Brain microvascular endothelial cell (primary cell): ENCODE measurements around the gene LRRC74A.

Experiments used
- DNase-seq: peaks from one replicate; pipeline ENCODE4 v3.0.0-alpha.2; 2020
- H3K27ac ChIP-seq: fragments of 250-450 bp; sonication (Bioruptor Pico); 2 replicates; pipeline ENCODE4 v1.5.1; 2020; ENCODE audit warnings: mild to moderate bottlenecking, moderate library complexity
- H3K27me3 ChIP-seq: fragments of 250-450 bp; sonication (Bioruptor Pico); replicated peaks from 2 replicates; pipeline ENCODE4 v1.5.1; 2020; ENCODE audit warnings: mild to moderate bottlenecking
- H3K36me3 ChIP-seq: fragments of 250-450 bp; sonication (Bioruptor Pico); replicated peaks from 2 replicates; pipeline ENCODE4 v1.5.1; 2020; ENCODE audit warnings: mild to moderate bottlenecking
- H3K4me3 ChIP-seq: 2 replicates; pipeline ENCODE4 v1.5.1; 2011; ENCODE audit warnings: low read depth, mild to moderate bottlenecking, control low read depth, low read length, moderate library complexity
- in situ Hi-C: cut with HindIII; loops from 2 replicates; pipeline ENCODE4 v1.10.0; 2017; ENCODE audit warnings: low sequenced_read_pairs, low pct_ligation_motif_present
- TF ChIP-seq, protein P1 (sequence below): IDR thresholded peaks from 2 replicates; pipeline ENCODE4 v1.5.1; 2011; ENCODE audit warnings: low read depth, mild to moderate bottlenecking, moderate library complexity, low read length, control low read depth, inconsistent platforms; ENCODE audit errors: missing control alignments

The LRRC74A gene

GRCh38 chr14:76793956-76794355 is 32.3 kb upstream of the LRRC74A start:
- H3K27ac ChIP-seq, result no peak overlapping the region
- in situ Hi-C loops, result no loop called here
- TF ChIP-seq, protein P1, sequence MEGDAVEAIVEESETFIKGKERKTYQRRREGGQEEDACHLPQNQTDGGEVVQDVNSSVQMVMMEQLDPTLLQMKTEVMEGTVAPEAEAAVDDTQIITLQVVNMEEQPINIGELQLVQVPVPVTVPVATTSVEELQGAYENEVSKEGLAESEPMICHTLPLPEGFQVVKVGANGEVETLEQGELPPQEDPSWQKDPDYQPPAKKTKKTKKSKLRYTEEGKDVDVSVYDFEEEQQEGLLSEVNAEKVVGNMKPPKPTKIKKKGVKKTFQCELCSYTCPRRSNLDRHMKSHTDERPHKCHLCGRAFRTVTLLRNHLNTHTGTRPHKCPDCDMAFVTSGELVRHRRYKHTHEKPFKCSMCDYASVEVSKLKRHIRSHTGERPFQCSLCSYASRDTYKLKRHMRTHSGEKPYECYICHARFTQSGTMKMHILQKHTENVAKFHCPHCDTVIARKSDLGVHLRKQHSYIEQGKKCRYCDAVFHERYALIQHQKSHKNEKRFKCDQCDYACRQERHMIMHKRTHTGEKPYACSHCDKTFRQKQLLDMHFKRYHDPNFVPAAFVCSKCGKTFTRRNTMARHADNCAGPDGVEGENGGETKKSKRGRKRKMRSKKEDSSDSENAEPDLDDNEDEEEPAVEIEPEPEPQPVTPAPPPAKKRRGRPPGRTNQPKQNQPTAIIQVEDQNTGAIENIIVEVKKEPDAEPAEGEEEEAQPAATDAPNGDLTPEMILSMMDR, result no peak
- H3K4me3 ChIP-seq, result no peak overlapping the region
- DNase-seq, result no peak
- H3K36me3 ChIP-seq, result peaks cover 10% of the 10 kb centered on the region
- no peaks in the 10 kb centered on the region for H3K27me3 ChIP-seq

DNA sequence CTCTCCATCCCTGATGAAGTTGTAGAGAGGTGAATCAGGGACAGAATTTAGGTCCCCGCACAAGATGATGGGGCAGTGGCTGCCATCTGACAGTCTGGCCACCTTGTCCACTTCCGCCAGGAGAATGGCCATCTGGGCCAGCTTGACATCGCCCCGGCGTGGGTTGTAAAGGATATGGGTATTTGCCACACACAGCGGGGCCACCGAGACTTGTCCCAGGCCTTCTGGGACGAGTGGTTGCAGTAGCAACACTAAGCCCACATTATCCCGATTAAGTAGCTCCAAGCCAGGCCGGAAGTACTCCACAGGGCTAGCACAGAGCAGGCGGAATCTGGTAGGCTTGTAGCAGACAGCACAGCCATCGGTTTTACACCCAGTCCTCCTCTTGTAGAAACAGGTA is 19.8 kb upstream of the LRRC74A start:
- Histone ChIP-seq H3K36me3 (peaks cover 21% of the 10 kb centered on the region), H3K4me3 (no peak overlapping the region), H3K27me3 (no peaks in the 10 kb centered on the region), H3K27ac (no peak overlapping the region)
- in situ Hi-C loops, result no loop called here
- no peak for DNase-seq
- TF ChIP-seq, protein P1, result no peak

- H3K4me3 ChIP-seq, result no peak overlapping the region
- TF ChIP-seq, protein P1, result no peak
- no peak for DNase-seq
- H3K27ac ChIP-seq, result no peak overlapping the region
- H3K36me3 ChIP-seq, result peaks cover 15% of the 10 kb centered on the region
- in situ Hi-C loops, result no loop called here
- H3K27me3 ChIP-seq, result no peaks in the 10 kb centered on the region
Observed at GRCh38 chr14:76808011-76808410, 18.2 kb upstream of the LRRC74A start.

DNA sequence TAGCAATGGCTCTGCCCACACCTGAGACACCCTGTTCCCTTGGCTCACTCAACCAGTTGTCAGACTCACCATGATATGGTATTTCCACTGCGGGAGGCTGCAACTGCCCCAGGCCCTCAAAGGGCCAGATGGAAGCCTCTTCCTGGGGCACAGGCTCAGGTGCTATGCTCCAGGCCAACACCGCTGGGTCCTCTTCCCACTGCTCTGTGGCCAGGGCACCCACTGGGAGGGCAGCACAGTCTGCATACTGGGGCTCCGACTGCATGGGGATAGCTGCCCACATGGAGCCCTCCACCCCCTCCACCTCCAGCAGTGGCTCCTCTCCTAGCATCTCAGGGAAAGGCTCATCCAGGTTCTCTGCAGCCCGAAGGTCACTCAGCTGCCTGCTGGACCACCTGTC is 17.2 kb upstream of the LRRC74A start:
- in situ Hi-C loops, result no loop called here
- no peaks in the 10 kb centered on the region for H3K27me3 ChIP-seq
- TF ChIP-seq, protein P1, result no peak
- H3K36me3 ChIP-seq, result peaks cover 8% of the 10 kb centered on the region
- H3K27ac ChIP-seq, result no peak overlapping the region
- H3K4me3 ChIP-seq, result no peak overlapping the region
- no peak for DNase-seq

DNA sequence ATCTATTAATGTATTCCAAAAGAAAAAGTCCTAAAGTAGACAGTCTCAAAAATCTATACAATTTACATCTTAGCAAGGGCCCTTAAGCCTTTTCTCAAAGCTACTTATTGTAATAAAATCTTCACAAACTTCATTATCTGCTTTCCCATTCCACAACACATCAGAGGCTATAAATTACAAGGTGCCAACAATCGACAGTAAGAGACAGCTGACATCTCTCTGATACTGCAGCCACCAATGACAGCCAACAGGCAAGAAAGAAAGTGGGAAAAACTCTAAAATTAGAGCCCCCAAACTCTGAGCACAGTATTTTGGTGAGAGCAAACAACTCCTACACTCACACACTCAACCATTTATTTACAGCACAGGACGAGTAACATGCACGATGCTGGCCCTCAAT is 15.7 kb upstream of the LRRC74A start:
- no peak for DNase-seq
- H3K27ac ChIP-seq, result no peak overlapping the region
- in situ Hi-C loops, result no loop called here

GRCh38 chr14:76810953-76811400 is 15.2 kb upstream of the LRRC74A start:
- no peak overlapping the region for H3K27ac ChIP-seq
- H3K4me3 ChIP-seq, result peak overlapping the region; percentile 41
- peaks cover 2% of the 10 kb centered on the region for H3K36me3 ChIP-seq
- DNase-seq, result peak; percentile 37
- TF ChIP-seq, protein P1, result peak; percentile 76
- H3K27me3 ChIP-seq, result no peaks in the 10 kb centered on the region
- in situ Hi-C loops, result no loop called here

More for the DNA sequence above, 15.7 kb upstream of the LRRC74A start:
- no peaks in the 10 kb centered on the region for H3K27me3 ChIP-seq
- H3K36me3 ChIP-seq, result peaks cover 2% of the 10 kb centered on the region
- TF ChIP-seq, protein P1, result no peak
- no peak overlapping the region for H3K4me3 ChIP-seq
